ENCODE results near the gene ADAMTS4.

- TF ChIP-seq CTCF (IDR thresholded peaks at IDR 0.05; ENCODE audit: low read depth, low read length) (no peak), EZH2phosphoT487 (IDR thresholded peaks at IDR 0.05; ENCODE audit: low read depth) (no peak)
Observed at GRCh38 chr1:161140755-161141400, 58.0 kb downstream of the ADAMTS4 start.

All from OCI-LY3 (cell line).